ENCODE measurements around the gene MYO1D.
"Not testable (repeated sequence)": the region's sequence is repeated elsewhere in the genome, so short reads cannot be mapped to it uniquely, and the experiment has no call there.

Gene MYO1D

DNA sequence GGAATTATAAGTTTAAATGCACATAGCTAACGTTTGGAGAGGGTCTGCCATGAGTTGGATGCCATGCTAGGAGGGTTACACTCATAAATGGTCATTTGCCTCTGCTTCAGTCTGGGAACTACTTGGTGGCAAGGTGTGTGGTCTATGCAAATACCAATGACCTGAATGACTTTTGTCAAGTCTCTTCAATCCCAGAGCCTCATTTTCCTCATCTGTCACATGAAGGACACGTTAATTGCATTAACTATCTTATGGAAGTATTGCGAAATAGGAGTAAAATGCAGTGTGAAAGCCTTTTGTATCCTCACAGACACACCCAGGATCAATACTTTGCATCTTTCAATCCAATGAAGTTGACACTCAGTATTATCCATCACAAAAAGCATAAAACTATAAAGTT lies 327.4 kb downstream of the MYO1D start:
- DNase-seq (ENCODE audit: low read depth in 1 of 2, low spot score in 1 of 2) = no peak

DNA sequence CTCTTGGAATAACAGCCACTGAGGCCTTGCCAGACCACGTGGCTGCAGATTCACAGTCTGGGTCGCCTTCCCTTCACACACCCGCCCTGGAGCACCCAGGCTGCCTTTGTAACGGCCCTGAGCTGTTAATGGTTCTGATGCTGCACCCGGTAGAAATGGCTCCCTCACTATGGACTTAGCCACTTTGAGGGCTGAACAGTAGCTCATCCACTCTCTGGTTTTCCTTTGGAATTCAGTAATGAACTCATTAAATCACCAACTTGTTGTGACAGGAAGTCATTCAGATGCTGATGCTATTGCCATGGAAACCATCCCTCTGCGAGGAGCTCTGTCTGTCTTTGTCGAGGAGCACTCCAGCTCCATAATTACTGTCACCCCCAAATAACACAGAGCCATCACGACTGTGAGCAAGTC lies 330.9 kb downstream of the MYO1D start:
- no peak for DNase-seq (ENCODE audit: low read depth in 1 of 2, low spot score in 1 of 2)

DNA sequence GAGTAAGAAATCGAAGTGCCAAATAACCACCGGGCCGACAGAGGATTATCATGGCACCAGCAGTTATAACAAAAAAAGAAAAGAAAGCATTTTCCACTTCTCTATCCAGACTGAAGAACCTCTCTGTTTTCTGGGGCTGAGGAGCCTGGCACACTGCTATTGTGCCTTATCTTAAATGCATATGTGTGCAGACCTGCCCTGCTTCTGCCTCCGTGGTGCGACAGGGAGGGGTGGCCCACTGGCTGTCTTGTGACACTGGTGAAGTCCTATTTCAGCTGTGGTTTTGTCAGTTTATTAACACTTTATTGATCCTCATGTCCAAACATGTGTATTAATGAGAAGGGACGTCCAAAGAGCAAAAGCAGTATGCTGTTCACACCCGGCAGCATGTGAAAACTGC lies 334.7 kb downstream of the MYO1D start:
- no peak for DNase-seq (ENCODE audit: low read depth in 1 of 2, low spot score in 1 of 2)

DNA sequence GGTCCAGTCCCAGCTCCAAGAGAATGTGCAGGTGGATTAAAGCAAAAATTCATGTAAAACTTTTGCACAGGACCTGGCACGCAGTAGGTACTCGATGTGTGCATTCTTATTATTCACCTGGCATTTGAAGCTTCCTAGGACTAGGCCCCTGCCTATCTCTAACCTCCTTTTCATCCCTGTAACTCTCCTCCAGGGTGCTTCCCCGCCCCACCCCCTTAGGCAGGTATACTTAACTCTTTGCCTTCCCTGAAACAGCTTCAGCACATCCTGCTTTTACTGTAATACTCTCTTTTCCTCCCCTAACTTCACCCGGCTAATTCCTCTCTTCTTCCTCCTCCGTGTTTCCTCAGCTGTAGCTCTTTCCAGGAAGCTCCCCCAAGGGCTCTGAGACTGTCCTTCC lies 335.3 kb downstream of the MYO1D start:
- DNase-seq (ENCODE audit: low read depth in 1 of 2, low spot score in 1 of 2) = no peak

DNA sequence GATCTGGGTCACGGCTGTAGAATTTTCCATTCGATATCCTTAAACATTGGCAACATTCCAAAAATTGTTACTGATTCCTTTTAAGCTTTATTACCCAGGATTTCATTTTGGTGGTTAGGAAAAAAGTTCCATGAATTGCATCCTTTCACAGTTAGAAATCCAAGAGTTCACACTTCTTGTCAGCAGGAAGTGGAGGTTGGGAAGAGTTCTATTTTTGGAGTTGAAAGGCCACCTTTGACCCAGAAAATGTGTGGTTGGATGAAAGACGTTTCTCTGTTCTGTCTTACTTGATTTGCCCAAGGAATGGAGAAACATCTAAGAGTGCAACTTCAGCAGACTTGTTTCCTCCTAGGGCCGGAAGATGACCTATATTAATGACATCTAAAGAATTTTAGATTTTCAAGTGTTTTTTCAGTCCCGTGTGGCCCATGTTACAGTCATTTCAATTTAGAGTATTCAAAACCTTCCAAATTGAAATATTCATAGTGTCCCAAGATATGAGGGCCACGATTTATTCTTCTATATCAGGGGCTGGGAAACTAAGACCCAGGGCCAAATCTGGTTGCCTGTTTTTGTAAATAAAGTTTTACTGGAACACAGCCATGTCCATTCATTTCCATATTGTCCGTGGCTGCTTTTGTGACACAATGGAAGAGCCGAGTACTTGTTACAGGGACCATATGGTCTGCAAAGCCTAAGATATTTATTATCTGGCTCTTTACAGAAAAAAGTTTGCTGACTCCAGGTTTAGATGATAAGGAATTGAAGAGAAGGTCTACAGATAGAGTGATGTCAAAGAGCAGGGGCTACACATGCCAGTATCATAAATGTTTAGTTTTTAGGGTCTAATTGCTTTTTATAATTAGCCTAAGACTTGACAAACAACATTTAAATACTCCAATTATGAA lies 339.9 kb downstream of the MYO1D start:
- no peak for DNase-seq (ENCODE audit: low read depth in 1 of 2, low spot score in 1 of 2)

DNA sequence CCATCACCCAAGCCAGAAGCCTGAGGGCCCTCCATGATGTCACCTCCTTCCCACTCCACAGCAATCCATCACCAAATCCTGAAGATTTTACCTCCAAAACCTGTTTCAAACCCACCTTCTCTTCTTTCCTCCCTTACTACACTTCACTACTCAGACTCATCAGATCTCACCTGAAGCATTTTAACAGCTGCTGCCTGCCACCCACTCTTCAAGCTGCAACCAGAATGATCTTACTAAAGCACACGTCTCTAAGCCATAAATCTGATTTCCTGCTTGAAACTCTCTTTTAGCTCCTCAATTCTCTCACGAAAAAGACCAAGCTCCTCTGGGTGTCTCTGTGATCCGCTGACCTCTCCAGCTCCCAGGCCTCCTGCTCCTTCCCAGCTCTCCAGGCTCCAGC lies 343.6 kb downstream of the MYO1D start:
- DNase-seq (ENCODE audit: low read depth in 1 of 2, low spot score in 1 of 2) = no peak

DNA sequence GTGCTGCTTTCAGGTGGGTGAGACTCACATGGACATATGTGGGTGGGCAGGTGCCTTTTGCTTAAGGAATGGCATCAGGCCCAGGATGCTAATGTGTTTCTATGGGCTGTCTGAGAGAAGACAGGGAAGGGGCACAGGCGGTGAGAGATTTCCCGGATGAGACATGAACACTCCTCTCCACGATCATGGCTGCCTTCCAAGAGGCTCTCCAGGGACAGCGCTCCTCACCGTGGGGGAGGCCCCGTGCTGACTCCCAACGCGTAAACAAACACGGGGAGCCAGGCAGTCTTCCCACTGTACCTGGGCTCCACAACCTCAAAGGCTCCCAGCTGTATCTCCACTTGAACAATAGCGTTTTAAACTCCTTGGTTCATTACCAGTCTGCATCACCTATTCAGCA lies 347.3 kb downstream of the MYO1D start:
- DNase-seq (ENCODE audit: low read depth in 1 of 2, low spot score in 1 of 2) = no peak

DNA sequence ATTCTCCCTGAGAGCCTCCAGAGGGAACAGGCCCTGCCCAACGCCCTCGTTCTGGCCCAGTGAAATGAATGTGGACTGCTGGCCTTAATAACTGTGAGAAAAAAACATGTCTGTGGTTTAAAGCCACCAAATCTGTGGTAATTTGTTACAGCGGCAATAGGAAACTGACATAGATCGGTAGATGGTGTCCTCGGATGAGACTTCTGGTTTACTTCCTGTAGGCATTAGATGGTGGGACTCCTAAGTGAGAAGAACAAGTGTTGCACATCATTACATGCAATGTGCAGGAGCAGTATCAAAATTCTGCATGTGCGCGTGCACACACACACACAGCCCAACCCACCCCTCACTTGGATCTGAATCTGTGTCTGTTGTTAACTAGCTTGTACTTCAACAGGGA lies 348.1 kb downstream of the MYO1D start:
- DNase-seq (ENCODE audit: low read depth in 1 of 2, low spot score in 1 of 2) = no peak

DNA sequence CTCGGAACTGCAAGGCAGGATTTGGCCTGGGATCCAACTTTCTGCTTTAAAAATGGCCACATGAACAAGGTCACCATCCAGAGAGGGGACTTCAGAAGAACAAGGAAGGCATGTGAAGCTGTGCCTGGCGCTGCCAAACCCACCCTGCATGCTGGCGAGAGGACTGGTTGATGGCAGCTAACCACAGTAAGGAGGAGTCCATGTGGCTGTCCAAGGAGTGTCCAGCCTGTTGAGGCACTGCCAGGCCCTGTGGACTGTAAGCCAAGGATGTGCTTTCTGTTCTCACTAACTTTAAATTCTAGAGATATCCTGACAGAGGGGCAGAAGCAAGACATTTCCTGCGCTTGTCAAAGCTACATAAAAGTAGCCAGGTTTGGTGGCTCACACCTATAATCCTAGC lies 349.8 kb downstream of the MYO1D start:
- DNase-seq (ENCODE audit: low read depth in 1 of 2, low spot score in 1 of 2) = no peak

DNA sequence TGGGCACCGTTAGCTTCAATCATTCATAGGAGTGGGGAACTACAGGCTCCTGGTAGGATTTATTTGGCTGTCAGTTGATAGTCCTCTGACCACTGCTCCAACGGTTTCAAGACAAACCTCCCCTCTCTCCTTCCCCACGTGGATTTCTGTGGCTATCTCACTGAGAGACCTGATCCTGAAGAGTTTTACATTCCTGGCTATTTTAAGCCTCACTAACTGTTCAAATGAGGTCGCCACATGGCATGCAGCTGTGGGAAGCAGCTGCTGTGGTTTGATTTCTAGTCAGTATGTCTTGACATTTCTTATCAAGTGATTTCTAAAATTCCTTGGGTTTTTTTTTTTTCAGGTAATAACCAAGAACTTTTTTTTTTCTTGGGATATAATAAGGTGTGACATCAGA lies 351.8 kb downstream of the MYO1D start:
- DNase-seq (ENCODE audit: low read depth in 1 of 2, low spot score in 1 of 2) = no peak

DNA sequence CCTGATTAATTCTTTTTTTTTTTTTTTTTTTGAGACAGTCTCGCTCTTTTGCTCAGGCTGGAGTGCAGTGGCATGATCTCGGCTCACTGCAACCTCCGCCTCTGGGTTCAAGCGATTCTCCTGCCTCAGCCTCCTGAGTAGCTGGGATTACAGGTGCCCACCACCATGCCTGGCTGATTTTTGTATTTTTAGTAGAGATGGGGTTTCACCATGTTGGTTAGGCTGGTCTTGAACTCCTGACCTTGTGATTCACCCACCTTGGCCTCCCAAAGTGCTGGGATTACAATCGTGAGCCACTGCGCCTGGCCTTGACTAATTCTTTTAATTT lies 352.4 kb downstream of the MYO1D start:
- not testable (repeated sequence) for DNase-seq (ENCODE audit: low read depth in 1 of 2, low spot score in 1 of 2)

DNA sequence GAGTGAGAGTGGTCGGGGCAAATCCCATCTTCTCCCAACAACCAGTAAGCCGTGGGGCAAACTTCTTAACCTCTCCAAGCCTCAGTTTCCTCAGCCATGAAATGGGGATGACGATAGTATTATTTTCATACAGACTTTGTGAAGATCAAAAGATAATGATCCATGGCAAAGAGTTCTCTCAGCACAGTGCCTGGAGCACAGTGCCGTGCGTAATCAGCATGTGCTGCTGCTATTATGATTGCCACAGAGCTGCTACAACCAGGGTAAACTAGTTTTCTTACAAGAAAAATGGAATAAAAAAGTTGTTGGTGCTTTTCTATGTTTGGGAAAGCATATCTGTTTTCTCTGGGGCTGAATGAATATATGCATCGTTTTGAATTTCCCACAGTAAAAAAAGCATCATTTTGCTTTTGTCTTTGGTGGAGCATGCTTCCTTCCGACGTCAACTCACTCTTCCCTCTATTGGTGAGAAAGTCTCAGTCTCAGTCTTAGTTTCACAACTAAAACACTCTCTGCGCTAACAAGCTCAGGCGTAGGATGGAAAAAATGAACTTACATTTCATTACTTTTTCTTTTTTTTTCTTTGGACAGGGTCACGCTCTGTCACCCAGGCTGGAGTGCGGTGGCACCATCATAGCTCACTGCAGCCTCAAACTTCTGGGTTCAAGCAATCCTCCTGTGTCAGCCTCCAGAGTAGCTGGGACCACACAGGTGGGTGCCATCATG lies 352.9 kb downstream of the MYO1D start:
- no peak for DNase-seq (ENCODE audit: low read depth in 1 of 2, low spot score in 1 of 2)

DNA sequence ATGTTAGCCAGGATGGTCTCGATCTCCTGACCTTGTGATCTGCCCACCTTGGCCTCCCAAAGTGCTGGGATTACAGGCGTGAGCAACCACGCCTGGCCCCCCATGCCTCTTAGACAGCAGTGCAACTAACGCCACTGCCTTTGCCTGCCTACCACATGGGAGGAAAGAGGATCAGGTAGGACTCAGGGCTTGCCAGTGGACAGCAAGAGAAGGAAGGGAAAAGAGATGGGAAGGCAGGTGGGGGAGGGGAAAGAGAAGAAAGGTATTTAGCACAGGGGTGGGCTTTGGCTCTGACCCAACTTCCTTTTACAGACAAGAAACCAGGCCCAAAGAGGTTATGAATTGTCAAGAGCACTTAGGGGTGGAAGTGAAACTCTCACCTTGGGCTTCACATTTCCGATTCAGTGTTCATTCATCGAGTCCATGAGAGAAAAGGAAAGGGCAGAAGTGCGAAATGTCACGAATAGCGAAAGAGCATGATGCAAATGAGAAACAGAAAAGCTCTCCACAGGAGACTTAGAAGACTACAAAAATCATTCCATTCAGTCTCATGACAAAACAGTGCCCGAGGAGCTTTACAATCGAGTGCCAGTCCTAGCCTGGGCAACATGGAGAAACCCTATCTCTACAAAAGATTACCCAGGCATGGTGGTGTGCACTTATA lies 353.8 kb downstream of the MYO1D start:
- DNase-seq (ENCODE audit: low read depth in 1 of 2, low spot score in 1 of 2) = no peak

DNA sequence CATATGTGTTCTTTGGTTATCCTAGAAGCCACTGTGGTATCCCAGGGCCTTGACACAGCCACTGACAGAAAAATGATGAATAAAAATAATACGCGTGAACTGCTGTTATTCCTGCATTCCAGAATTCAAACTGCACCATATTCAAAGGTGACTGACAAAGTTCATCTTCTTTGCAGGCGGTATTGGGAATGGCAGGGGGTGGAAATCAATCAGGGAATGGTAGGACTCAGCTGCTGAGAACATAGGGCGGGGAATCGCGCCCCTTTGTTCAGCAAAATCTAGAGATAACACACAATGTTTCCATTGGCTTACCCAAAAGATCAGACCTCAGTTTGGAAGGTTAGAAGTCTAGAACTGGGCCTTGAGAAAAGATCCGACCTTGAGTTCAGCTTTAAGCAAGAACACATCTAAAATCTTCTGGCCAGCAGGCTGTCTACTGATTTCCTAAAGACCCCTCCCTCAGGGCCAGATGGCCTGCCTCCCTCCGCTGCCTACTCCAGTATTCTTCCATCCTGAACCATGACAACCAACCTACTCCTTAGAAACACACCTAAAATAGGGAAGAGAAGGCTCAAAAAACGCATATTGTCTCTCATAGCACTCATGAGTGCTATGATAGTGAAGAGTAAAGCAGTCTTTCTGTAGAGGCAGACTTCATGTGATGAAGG lies 356.1 kb downstream of the MYO1D start:
- DNase-seq (ENCODE audit: low read depth in 1 of 2, low spot score in 1 of 2) = no peak

DNA sequence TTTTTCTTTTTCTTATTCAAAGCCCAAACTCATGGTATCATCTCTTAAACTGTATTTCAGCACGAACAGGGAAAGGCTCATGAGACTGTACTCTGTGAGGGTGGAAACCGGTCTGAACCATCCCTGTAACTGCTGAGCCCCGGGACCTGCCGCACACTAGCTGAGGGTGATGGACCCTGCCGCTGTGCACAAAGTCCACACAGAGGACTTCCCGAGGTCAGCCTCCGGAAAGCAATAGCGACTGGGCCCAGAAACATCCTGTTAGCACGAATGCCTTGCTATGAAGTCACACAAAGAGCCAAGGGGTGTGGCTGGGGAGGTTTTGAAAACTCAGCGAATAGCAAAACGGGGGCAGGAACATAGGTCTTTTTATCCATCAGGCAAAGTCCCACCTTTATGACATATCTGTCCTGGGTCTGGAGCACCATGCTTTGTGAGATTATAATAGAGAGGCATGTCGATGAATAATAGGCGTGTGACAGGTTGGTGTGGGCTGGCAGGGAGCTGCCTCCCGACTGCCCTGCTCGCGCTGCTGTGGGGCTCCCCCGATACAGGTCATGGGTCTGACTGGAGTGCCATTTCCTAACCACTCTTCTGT lies 356.7 kb downstream of the MYO1D start:
- no peak for DNase-seq (ENCODE audit: low read depth in 1 of 2, low spot score in 1 of 2)

DNA sequence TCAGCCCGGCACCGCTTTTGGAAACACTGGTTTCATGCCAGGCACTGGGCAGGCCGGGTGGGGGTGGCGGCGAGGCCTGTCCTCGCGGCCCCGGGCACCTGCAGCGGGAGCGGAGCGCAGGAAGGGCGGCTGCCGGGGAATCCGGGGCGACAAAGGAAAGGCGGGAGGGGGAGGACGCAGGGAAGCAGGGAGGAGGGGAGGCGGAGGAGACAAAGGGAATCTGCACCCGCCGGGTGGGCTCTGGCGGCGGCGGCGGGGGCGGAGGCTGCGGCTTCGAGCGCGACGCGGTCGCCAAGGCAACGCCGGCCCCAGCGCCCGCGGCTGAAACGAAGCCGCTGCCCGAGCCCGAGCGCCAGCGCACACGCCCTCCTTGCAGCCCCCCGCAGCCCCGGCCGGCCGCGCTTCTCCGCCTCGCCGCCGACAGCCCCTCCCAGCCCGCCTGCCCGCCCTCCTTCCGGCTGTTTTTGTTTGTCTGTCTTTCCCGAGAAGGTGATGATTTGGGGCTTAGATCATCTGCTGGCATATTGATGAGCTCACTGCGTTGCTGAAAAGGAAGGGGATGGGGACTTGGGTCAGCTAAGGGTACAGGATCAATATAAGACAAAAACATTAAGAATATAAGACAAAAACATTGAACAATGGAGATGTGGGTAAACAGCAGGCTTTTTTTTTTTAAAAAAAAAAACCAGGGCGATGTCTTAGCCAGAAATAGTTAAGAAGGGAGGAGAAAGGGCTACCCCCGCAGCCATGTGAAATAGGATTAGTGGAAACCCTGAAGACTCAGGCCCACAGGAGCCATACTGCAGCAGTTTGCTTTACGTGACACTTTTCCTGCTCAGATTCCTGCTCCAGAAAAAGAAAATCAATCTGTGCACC lies 357.5 kb downstream of the MYO1D start:
- peak; percentile 28 to 55 for DNase-seq (ENCODE audit: low read depth in 1 of 2, low spot score in 1 of 2)

DNA sequence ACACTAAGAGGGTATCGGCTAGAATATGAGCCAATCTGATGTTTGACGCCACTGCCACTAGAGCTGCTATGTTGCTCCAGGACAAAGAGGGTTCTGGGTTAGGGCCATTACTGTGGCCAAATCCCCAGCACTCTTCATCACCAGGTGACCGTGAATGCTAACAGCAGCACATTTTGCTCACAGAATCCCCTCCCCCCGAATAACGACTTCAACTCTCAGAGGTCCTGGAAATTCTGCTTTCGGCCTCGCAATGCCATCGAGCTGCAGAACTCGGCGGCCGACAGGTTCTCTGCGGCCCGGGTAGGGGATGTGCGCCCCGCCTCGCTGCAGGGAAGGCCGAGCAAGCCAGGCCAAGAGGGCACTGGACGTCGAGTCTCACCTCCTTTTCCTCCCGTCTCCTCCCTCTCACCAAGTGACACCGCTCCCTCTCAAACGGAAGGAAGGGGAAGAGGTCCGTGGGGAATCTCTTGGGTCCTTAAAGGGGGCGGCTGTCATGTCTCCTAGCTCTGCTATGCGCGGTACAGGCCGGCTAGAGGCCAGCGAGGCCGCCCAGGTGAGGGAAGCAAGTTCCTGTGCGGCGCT lies 358.2 kb downstream of the MYO1D start:
- DNase-seq (ENCODE audit: low read depth in 1 of 2, low spot score in 1 of 2) = no peak

DNA sequence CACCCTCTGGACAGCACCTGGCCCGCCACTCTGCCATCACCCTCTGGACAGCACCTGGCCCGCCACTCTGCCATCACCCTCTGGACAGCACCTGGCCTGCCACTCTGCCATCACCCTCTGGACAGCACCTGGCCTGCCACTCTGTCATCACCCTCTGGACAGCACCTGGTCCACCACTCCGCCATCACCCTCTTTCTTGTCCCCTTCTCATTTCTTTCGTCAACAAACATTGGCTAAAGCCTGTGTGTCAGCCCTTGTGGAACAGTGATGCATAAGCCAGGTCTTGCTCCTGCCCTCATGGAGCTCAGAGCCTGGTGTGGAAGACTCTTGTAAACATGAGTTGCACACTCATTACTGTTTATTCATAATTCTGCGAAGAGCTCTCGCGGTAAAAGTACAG lies 358.9 kb downstream of the MYO1D start:
- no peak for DNase-seq (ENCODE audit: low read depth in 1 of 2, low spot score in 1 of 2)

DNA sequence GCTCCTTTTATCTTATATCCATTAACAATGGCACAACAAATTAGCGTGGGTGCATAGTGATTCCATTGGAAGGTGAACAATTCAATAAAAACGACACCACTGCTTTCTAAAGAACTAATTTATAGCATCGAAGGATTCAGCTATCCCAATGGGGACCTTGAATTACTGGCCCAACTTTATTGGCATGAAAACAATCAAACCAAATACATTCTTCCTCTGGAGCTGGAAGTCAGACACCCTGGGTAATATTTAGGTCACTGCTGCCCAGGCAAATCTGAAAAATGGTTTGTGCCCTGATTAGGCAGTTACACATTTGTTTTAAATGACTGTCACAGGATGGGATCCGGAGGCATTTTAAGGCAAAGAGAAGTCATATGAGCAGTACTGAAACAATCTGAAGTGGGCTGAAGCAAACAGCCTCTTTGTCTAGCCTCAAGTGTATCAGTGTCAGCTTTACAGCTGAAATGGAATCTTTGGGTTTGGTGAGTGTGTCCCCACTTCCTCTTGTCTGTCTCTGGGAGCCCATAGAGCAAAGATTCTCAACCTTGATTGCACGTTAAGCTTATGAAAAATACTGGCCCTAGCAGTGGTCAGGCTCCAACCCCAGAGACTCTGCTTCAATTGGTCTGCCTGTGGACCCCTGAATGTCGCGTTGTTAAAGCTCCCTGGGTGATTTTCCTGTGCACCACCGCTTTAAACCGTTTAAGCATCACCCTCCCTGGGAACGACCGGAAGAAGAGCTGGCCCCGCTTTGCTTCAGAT lies 359.8 kb downstream of the MYO1D start:
- DNase-seq (ENCODE audit: low read depth in 1 of 2, low spot score in 1 of 2) = no peak

Measured in stimulated activated CD4-positive, alpha-beta T cell treated with anti-CD3 and anti-CD28 coated beads, Interleukin-15, amount 100 ng/mL, for 1 hour (primary cell).